ENCODE results near the gene MMS19. TPM values are rescaled to one million over a fixed set of nuclear protein-coding genes. Genes with fewer than 3 reads are reported as not detected.
"Not testable (repeated sequence)": the region's sequence is repeated elsewhere in the genome, so short reads cannot be mapped to it uniquely, and the experiment has no call there.

Gene MMS19
- total RNA-seq, 1 donor from 2014 or later, result 70.2 TPM

- intact Hi-C loops (cut with micrococcal nuclease), result no loop called here
Measured at GRCh38 chr10:97502916-97503315, 4.7 kb upstream of the MMS19 start.

- intact Hi-C loops (cut with micrococcal nuclease), result no loop called here
Measured at GRCh38 chr10:97500297-97500575, 2.0 kb upstream of the MMS19 start.

- intact Hi-C loops (cut with micrococcal nuclease), result loop anchor here (2.0 to 5.0 kb wide), 3 partner anchors 53 to 162 kb away; partner anchors contain the start of gene MORN4
Measured at GRCh38 chr10:97499561-97500296, 1.5 kb upstream of the MMS19 start.

GRCh38 chr10:97498841-97499560 lies 779 bp upstream of the MMS19 start, which contains the start of gene UBTD1:
Gene UBTD1, plus strand, starts transcription at chr10:97498924. Its CDS starts 280 bp downstream, at chr10:97499204.
- intact Hi-C loops (cut with micrococcal nuclease), result loop anchor here (1.0 to 5.0 kb wide), 13 partner anchors 36 to 350 kb away; partner anchors contain the start of genes ARHGAP19, AVPI1, EXOSC1 and FRAT1

- intact Hi-C loops (cut with micrococcal nuclease), result loop anchor here (1.0 to 5.0 kb wide), 13 partner anchors 34 to 352 kb away; partner anchors contain the start of genes ARHGAP19, AVPI1, EXOSC1 and FRAT1
Measured at GRCh38 chr10:97497572-97498075, 598 bp downstream of the MMS19 start.

- intact Hi-C loops (cut with micrococcal nuclease), result loop anchor here (5.0 kb wide), 1 partner anchor 158 kb away; no protein-coding TSS in a partner anchor
Measured at GRCh38 chr10:97494863-97495506, 3.2 kb downstream of the MMS19 start.

- intact Hi-C loops (cut with micrococcal nuclease), result no loop called here
Measured at GRCh38 chr10:97494151-97494550, 4.1 kb downstream of the MMS19 start.

GRCh38 chr10:97490592-97490991 lies 7.6 kb downstream of the MMS19 start:
- intact Hi-C loops (cut with micrococcal nuclease), result no loop called here

- intact Hi-C loops (cut with micrococcal nuclease), result no loop called here
Measured at GRCh38 chr10:97485647-97486281, 12.5 kb downstream of the MMS19 start.

- intact Hi-C loops (cut with micrococcal nuclease), result no loop called here
Measured at GRCh38 chr10:97483921-97484320, 14.3 kb downstream of the MMS19 start.

GRCh38 chr10:97483506-97483905 lies 14.7 kb downstream of the MMS19 start:
- intact Hi-C loops (cut with micrococcal nuclease), result no loop called here

- intact Hi-C loops (cut with micrococcal nuclease), result no loop called here
Measured at GRCh38 chr10:97482381-97482780, 15.8 kb downstream of the MMS19 start.

- intact Hi-C loops (cut with micrococcal nuclease), result no loop called here
Measured at GRCh38 chr10:97481071-97481470, 17.2 kb downstream of the MMS19 start.

GRCh38 chr10:97479939-97480338 lies 18.3 kb downstream of the MMS19 start:
- intact Hi-C loops (cut with micrococcal nuclease), result no loop called here

- intact Hi-C loops (cut with micrococcal nuclease), result not testable (repeated sequence)
Measured at GRCh38 chr10:97479410-97479809, 18.8 kb downstream of the MMS19 start.

- intact Hi-C loops (cut with micrococcal nuclease), result no loop called here
Measured at GRCh38 chr10:97475936-97476594, 22.2 kb downstream of the MMS19 start.

GRCh38 chr10:97474918-97475317 lies 23.3 kb downstream of the MMS19 start:
- intact Hi-C loops (cut with micrococcal nuclease), result no loop called here

- intact Hi-C loops (cut with micrococcal nuclease), result not testable (repeated sequence)
Measured at GRCh38 chr10:97468781-97469180, 29.4 kb downstream of the MMS19 start.

- intact Hi-C loops (cut with micrococcal nuclease), result no loop called here
Measured at GRCh38 chr10:97468162-97468561, 30.1 kb downstream of the MMS19 start.

- intact Hi-C loops (cut with micrococcal nuclease), result no loop called here
Measured at GRCh38 chr10:97466755-97467154, 31.5 kb downstream of the MMS19 start.

- intact Hi-C loops (cut with micrococcal nuclease), result no loop called here
Measured at GRCh38 chr10:97465982-97466381, 32.2 kb downstream of the MMS19 start.
